GM23338 (cell line): ENCODE measurements around the gene SFXN1. TPM values are rescaled to one million over a fixed set of nuclear protein-coding genes. Genes with fewer than 3 reads are reported as not detected.
A peak's percentile ranks its signal among the peaks of the same experiment; 100 is the strongest.

Experiments
- ATAC-seq: fragments of 200-7000 bp; cut with Tn5 transposase; 3 replicates; pipeline ENCODE4 v1.9.1; 2020
- DNase-seq: peaks from one replicate; pipeline ENCODE4 v3.0.0-alpha.2; 2015; ENCODE audit warnings: low spot score
- H2AFZ ChIP-seq: fragments of 200-600 bp; sonication (generic); 2 replicates; pipeline ENCODE4 v1.8.0; 2016; ENCODE audit warnings: antibody characterized with exemption, mild to moderate bottlenecking, moderate library complexity
- H3F3A ChIP-seq: fragments of 200-600 bp; sonication (generic); replicated peaks from 2 replicates; pipeline ENCODE4 v1.8.0; 2017; ENCODE audit warnings: antibody characterized with exemption, mixed run types, low read depth
- H3K27ac ChIP-seq: fragments of 200-600 bp; sonication (generic); 2 replicates; pipeline ENCODE4 v1.6.1; 2016; ENCODE audit warnings: low read depth
- H3K27me3 ChIP-seq: fragments of 200-600 bp; sonication (generic); 2 replicates; pipeline ENCODE4 v1.8.0; 2016; ENCODE audit warnings: mild to moderate bottlenecking, mixed run types, moderate library complexity; ENCODE audit not compliant: insufficient read depth
- H3K36me3 ChIP-seq: fragments of 200-600 bp; sonication (generic); 2 replicates; pipeline ENCODE4 v1.8.0; 2016; ENCODE audit warnings: mild to moderate bottlenecking; ENCODE audit not compliant: insufficient read depth
- H3K4me1 ChIP-seq: fragments of 200-600 bp; sonication (generic); 2 replicates; pipeline ENCODE4 v1.8.0; 2016; ENCODE audit warnings: mild to moderate bottlenecking, moderate library complexity; ENCODE audit not compliant: insufficient read depth
- H3K4me2 ChIP-seq: fragments of 200-600 bp; sonication (generic); 2 replicates; pipeline ENCODE4 v1.7.1; 2017; ENCODE audit warnings: mixed run types
- H3K4me3 ChIP-seq: fragments of 200-600 bp; sonication (generic); 2 replicates; pipeline ENCODE4 v1.6.1; 2016; ENCODE audit warnings: mixed run types
- H3K79me2 ChIP-seq: fragments of 200-600 bp; sonication (generic); replicated peaks from 2 replicates; pipeline ENCODE4 v1.8.0; 2017; ENCODE audit warnings: mild to moderate bottlenecking; ENCODE audit not compliant: insufficient read depth
- H3K9me2 ChIP-seq: fragments of 200-600 bp; sonication (generic); 2 replicates; pipeline ENCODE4 v1.8.0; 2017; ENCODE audit not compliant: insufficient read depth
- H4K20me1 ChIP-seq: fragments of 200-600 bp; sonication (generic); replicated peaks from 2 replicates; pipeline ENCODE4 v1.8.0; 2017; ENCODE audit warnings: mild to moderate bottlenecking; ENCODE audit not compliant: insufficient read depth
- H3K27ac Mint-ChIP-seq: 2 replicates; pipeline ENCODE4 v1.8.0; 2020; ENCODE audit warnings: inconsistent platforms, mild to moderate bottlenecking, moderate library complexity, mixed read lengths
- H3K27me3 Mint-ChIP-seq: 3 replicates; pipeline ENCODE4 v1.8.0; 2022; ENCODE audit warnings: low read depth, mild to moderate bottlenecking, moderate library complexity, mixed read lengths, inconsistent platforms; ENCODE audit not compliant: insufficient read depth, poor library complexity
- H3K36me3 Mint-ChIP-seq: 3 replicates; pipeline ENCODE4 v1.8.0; 2021; ENCODE audit warnings: low read depth, mild to moderate bottlenecking, inconsistent platforms, moderate library complexity, mixed read lengths
- H3K4me1 Mint-ChIP-seq: 3 replicates; pipeline ENCODE4 v1.8.0; 2020; ENCODE audit warnings: mild to moderate bottlenecking, inconsistent platforms, mixed read lengths
- H3K4me3 Mint-ChIP-seq: 3 replicates; pipeline ENCODE4 v1.8.0; 2021; ENCODE audit warnings: moderate library complexity, mild to moderate bottlenecking, inconsistent platforms, mixed read lengths
- H3K9me3 Mint-ChIP-seq: 3 replicates; pipeline ENCODE4 v1.8.0; 2020; ENCODE audit warnings: moderate library complexity, mild to moderate bottlenecking, inconsistent platforms, mixed read lengths
- JUNB ChIP-seq: IDR thresholded peaks from one replicate; pipeline ENCODE4 v1.6.1; 2016; ENCODE audit warnings: antibody characterized with exemption; ENCODE audit not compliant: unreplicated experiment
- NANOG ChIP-seq: IDR thresholded peaks from 2 replicates; pipeline ENCODE4 v1.6.1; 2016; ENCODE audit warnings: antibody characterized with exemption, borderline replicate concordance
- polyA plus RNA-seq: library from polyadenylated mRNA; unstranded; fragments of >200 nt; fragmentation: Nextera tagmentation; extraction: Ambion mirVana; gene quantifications from 2 replicates; pipeline ENCODE4 v1.2.1, GENCODE V29; 2016
- total RNA-seq: library from RNA; depleted of rRNA; stranded (reverse); fragments of >200 nt; shearing (Covaris generic); gene quantifications from 2 replicates; pipeline ENCODE4 v1.2.3, GENCODE V29; 2014
- TF ChIP-seq, protein P1 (sequence below): fragments of 250-450 bp; sonication (Bioruptor Pico); IDR thresholded peaks from 2 replicates; pipeline ENCODE4 v1.5.0; 2020; ENCODE audit warnings: mild to moderate bottlenecking, moderate library complexity

SFXN1 gene
- total and polyA plus RNA-seq, 2 experiments from 2014 or later = 44.0 to 97.7 TPM

GRCh38 chr5:175573493-175574269, 95.3 kb downstream of the SFXN1 start:
- Histone ChIP-seq H4K20me1 (no peaks in the 10 kb centered on the region), H3K36me3 (no peaks in the 10 kb centered on the region; the same call in 1 of the 2 replicates), H3K79me2 (no peaks in the 10 kb centered on the region), H3F3A (peaks cover 3% of the 10 kb centered on the region; the same call in 1 of the 2 replicates), H3K4me3 (peak overlapping the region; percentile 48), H3K9me2 (peaks cover 25% of the 10 kb centered on the region; the same call in 1 of the 2 replicates), H3K27me3 (no peaks in the 10 kb centered on the region), H2AFZ (peak overlapping the region; percentile 89; the same call in 1 of the 2 replicates), H3K27ac (peak overlapping the region; percentile 74; the same call in 1 of the 2 replicates), H3K4me1 (peaks cover 29% of the 10 kb centered on the region), H3K4me2 (peak overlapping the region; percentile 83)
- Mint-ChIP-seq H3K4me3 (peak overlapping the region; percentile 50), H3K27ac (no peak overlapping the region), H3K27me3 (peaks cover 13% of the 10 kb centered on the region), H3K4me1 (peaks cover 19% of the 10 kb centered on the region), H3K9me3 (peaks cover 13% of the 10 kb centered on the region), H3K36me3 (peaks cover 9% of the 10 kb centered on the region; the same call in 2 of the 3 replicates)
- peak; percentile 97 for ATAC-seq
- DNase-seq = peak; percentile 64
- TF ChIP-seq, protein P1, sequence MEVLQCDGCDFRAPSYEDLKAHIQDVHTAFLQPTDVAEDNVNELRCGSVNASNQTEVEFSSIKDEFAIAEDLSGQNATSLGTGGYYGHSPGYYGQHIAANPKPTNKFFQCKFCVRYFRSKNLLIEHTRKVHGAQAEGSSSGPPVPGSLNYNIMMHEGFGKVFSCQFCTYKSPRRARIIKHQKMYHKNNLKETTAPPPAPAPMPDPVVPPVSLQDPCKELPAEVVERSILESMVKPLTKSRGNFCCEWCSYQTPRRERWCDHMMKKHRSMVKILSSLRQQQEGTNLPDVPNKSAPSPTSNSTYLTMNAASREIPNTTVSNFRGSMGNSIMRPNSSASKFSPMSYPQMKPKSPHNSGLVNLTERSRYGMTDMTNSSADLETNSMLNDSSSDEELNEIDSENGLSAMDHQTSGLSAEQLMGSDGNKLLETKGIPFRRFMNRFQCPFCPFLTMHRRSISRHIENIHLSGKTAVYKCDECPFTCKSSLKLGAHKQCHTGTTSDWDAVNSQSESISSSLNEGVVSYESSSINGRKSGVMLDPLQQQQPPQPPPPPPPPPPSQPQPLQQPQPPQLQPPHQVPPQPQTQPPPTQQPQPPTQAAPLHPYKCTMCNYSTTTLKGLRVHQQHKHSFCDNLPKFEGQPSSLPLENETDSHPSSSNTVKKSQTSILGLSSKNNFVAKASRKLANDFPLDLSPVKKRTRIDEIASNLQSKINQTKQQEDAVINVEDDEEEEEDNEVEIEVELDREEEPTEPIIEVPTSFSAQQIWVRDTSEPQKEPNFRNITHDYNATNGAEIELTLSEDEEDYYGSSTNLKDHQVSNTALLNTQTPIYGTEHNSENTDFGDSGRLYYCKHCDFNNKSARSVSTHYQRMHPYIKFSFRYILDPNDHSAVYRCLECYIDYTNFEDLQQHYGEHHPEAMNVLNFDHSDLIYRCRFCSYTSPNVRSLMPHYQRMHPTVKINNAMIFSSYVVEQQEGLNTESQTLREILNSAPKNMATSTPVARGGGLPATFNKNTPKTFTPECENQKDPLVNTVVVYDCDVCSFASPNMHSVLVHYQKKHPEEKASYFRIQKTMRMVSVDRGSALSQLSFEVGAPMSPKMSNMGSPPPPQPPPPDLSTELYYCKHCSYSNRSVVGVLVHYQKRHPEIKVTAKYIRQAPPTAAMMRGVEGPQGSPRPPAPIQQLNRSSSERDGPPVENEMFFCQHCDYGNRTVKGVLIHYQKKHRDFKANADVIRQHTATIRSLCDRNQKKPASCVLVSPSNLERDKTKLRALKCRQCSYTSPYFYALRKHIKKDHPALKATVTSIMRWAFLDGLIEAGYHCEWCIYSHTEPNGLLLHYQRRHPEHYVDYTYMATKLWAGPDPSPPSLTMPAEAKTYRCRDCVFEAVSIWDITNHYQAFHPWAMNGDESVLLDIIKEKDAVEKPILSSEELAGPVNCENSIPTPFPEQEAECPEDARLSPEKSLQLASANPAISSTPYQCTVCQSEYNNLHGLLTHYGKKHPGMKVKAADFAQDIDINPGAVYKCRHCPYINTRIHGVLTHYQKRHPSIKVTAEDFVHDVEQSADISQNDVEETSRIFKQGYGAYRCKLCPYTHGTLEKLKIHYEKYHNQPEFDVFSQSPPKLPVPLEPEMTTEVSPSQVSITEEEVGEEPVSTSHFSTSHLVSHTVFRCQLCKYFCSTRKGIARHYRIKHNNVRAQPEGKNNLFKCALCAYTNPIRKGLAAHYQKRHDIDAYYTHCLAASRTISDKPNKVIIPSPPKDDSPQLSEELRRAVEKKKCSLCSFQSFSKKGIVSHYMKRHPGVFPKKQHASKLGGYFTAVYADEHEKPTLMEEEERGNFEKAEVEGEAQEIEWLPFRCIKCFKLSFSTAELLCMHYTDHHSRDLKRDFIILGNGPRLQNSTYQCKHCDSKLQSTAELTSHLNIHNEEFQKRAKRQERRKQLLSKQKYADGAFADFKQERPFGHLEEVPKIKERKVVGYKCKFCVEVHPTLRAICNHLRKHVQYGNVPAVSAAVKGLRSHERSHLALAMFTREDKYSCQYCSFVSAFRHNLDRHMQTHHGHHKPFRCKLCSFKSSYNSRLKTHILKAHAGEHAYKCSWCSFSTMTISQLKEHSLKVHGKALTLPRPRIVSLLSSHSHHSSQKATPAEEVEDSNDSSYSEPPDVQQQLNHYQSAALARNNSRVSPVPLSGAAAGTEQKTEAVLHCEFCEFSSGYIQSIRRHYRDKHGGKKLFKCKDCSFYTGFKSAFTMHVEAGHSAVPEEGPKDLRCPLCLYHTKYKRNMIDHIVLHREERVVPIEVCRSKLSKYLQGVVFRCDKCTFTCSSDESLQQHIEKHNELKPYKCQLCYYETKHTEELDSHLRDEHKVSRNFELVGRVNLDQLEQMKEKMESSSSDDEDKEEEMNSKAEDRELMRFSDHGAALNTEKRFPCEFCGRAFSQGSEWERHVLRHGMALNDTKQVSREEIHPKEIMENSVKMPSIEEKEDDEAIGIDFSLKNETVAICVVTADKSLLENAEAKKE = peak; percentile 50; the same call in 1 of the 2 replicates
- TF ChIP-seq NANOG = no peak

DNA sequence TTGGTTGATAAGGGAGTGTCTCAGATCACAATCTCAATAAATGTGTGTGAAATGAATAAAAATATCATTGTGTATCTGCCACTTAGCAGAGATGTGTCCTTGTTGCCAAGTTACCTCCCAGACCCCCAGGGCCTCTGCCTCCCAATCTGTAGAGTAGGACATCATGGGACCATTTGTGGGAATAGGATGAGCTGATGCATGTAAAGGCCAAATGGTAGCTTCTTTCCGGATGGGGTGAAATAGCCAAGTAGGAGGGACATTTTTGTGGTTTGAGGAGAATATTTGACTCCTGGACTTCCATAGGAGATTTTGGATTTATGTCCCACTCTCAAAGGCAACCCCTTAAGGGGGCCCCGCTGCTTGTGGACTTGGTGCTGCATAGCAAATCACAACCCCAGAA, 96.9 kb downstream of the SFXN1 start:
- H4K20me1 ChIP-seq = no peaks in the 10 kb centered on the region
- H3K4me1 ChIP-seq = peaks cover 29% of the 10 kb centered on the region
- H3K4me2 ChIP-seq = no peak overlapping the region
- Mint-ChIP-seq H3K27me3 (peaks cover 12% of the 10 kb centered on the region), H3K4me3 (no peak overlapping the region), H3K4me1 (peaks cover 19% of the 10 kb centered on the region), H3K27ac (no peak overlapping the region), H3K36me3 (peaks cover 6% of the 10 kb centered on the region; the same call in 2 of the 3 replicates), H3K9me3 (peaks cover 10% of the 10 kb centered on the region)
- no peaks in the 10 kb centered on the region for H3K27me3 ChIP-seq
- no peak for DNase-seq
- H3K27ac ChIP-seq = no peak overlapping the region
- no peak overlapping the region for H2AFZ ChIP-seq
- peaks cover 25% of the 10 kb centered on the region; the same call in 1 of the 2 replicates for H3K9me2 ChIP-seq
- H3F3A ChIP-seq = peaks cover 3% of the 10 kb centered on the region; the same call in 1 of the 2 replicates
- H3K4me3 ChIP-seq = no peak overlapping the region
- no peak for ATAC-seq
- no peaks in the 10 kb centered on the region; the same call in 1 of the 2 replicates for H3K36me3 ChIP-seq
- H3K79me2 ChIP-seq = no peaks in the 10 kb centered on the region
- TF ChIP-seq NANOG = no peak
- TF ChIP-seq JUNB = no peak
- TF ChIP-seq, protein P1 = no peak
